GM12878 (cell line): Measurements from ENCODE around the gene ADAP1. TPM values are rescaled to one million over a fixed set of nuclear protein-coding genes. Genes with fewer than 3 reads are reported as not detected.

ENCODE experiments used
- ATAC-seq: fragments of 200-7000 bp; cut with Tn5 transposase; 3 replicates; pipeline ENCODE4 v1.9.1; 2020; ENCODE audit warnings: mild to moderate bottlenecking, moderate library complexity
- BruUV-seq: library from RNA; stranded (reverse); fragments of 400-500 nt; replicated peaks from 2 replicates; lab custom pipeline; 2021; lab: Mats Ljungman, UMichigan
- CTCF ChIA-PET: fragments of 300-600 bp; sonication (Branson Sonifier 250); formaldehyde crosslinking; extraction: SDS; loops from one replicate; lab custom pipeline; 2021; ENCODE audit warnings: inconsistent platforms; lab: Yijun Ruan, JAX
- POLR2A ChIA-PET: fragments of 350-600 bp; formaldehyde crosslinking; extraction: SDS; loops from one replicate; lab custom pipeline; 2021; ENCODE audit warnings: inconsistent platforms; lab: Charles Lee
- RAD21 ChIA-PET: fragments of 300-600 bp; sonication (Branson Sonifier 250); formaldehyde crosslinking; loops from one replicate; lab custom pipeline; 2023; ENCODE audit warnings: antibody characterized with exemption; ENCODE audit not compliant: unreplicated experiment; lab: Charles Lee
- SMC1A ChIA-PET: fragments of 300-600 bp; sonication (Branson Sonifier 250); formaldehyde crosslinking; loops from one replicate; lab custom pipeline; 2023; ENCODE audit not compliant: unreplicated experiment, uncharacterized antibody; lab: Charles Lee
- DNase-seq: peaks from one replicate; pipeline ENCODE4 v3.0.0-alpha.2; 2011; ENCODE audit warnings: low read depth, low spot score
- FAIRE-seq: peaks from 3 replicates; lab custom pipeline; 2011; peaks lifted over from hg19 to GRCh38; lab: Jason Lieb, UNC
- H2AFZ ChIP-seq: 2 replicates; pipeline ENCODE4 v1.6.0; 2011; ENCODE audit warnings: low read depth, low read length, control low read depth; ENCODE audit not compliant: control insufficient read depth
- H3K27ac ChIP-seq: 2 replicates; pipeline ENCODE4 v1.5.1; 2011; ENCODE audit warnings: control low read depth; ENCODE audit not compliant: control insufficient read depth, insufficient read depth
- H3K27me3 ChIP-seq, 2 experiments: replicated peaks in 1 of 2; 2 replicates each; pipeline versions ENCODE4 v1.6.0 to v1.6.1; 2011; ENCODE audit warnings: low read length in 1 of 2; ENCODE audit not compliant: control insufficient read depth in 2 of 2, insufficient read depth in 2 of 2
- H3K36me3 ChIP-seq, 2 experiments: 2 replicates each; pipeline ENCODE4 v1.5.1; 2011; ENCODE audit warnings: low read length in 1 of 2; ENCODE audit not compliant: control insufficient read depth in 2 of 2, insufficient read depth in 2 of 2
- H3K4me1 ChIP-seq: 2 replicates; pipeline ENCODE4 v1.6.1; 2011; ENCODE audit warnings: mild to moderate bottlenecking, low read length, moderate library complexity, mixed read lengths; ENCODE audit not compliant: control insufficient read depth, insufficient read depth
- H3K4me2 ChIP-seq: 2 replicates; pipeline ENCODE4 v1.6.0; 2011; ENCODE audit warnings: control low read depth; ENCODE audit not compliant: control insufficient read depth, insufficient read depth
- H3K4me3 ChIP-seq: fragments of 200-600 bp; sonication (generic); 2 replicates; pipeline ENCODE4 v1.5.1; 2016
- H3K79me2 ChIP-seq: 2 replicates; pipeline ENCODE4 v1.6.0; 2011; ENCODE audit warnings: low read length; ENCODE audit not compliant: control insufficient read depth, insufficient read depth
- H3K9ac ChIP-seq: 2 replicates; pipeline ENCODE4 v1.8.0; 2011; ENCODE audit warnings: low read length, control low read depth, mixed read lengths; ENCODE audit not compliant: control insufficient read depth, insufficient read depth
- H3K9me3 ChIP-seq: replicated peaks from 3 replicates; pipeline ENCODE4 v1.5.1; 2011; ENCODE audit warnings: mild to moderate bottlenecking, low read length; ENCODE audit not compliant: control insufficient read depth, insufficient read depth
- H4K20me1 ChIP-seq: 2 replicates; pipeline ENCODE4 v1.6.0; 2011; ENCODE audit not compliant: control insufficient read depth, insufficient read depth
- CBX3 ChIP-seq: fragments of 200-600 bp; sonication (generic); IDR thresholded peaks from 2 replicates; pipeline ENCODE4 v1.6.1; 2016; ENCODE audit warnings: low read depth, borderline replicate concordance
- E2F8 ChIP-seq: fragments of 450-650 bp; IDR thresholded peaks from 2 replicates; pipeline ENCODE4 v1.6.1; 2018; ENCODE audit warnings: mild to moderate bottlenecking, low read depth, moderate library complexity; ENCODE audit not compliant: partially characterized antibody
- EZH2 ChIP-seq: IDR thresholded peaks from 2 replicates; pipeline ENCODE4 v1.6.1; 2012; ENCODE audit warnings: low read depth, mild to moderate bottlenecking, control low read depth, inconsistent platforms, low read length, borderline replicate concordance; ENCODE audit not compliant: control insufficient read depth
- IRF3 ChIP-seq: fragments of 450-650 bp; IDR thresholded peaks from 2 replicates; pipeline ENCODE4 v1.6.1; 2014; ENCODE audit warnings: mild to moderate bottlenecking
- KLF5 ChIP-seq: fragments of 450-650 bp; IDR thresholded peaks from 2 replicates; pipeline ENCODE4 v1.6.1; 2014; ENCODE audit warnings: mild to moderate bottlenecking; ENCODE audit not compliant: partially characterized antibody
- NBN ChIP-seq: fragments of 450-650 bp; IDR thresholded peaks from 2 replicates; pipeline ENCODE4 v1.6.1; 2016
- NFYB ChIP-seq: IDR thresholded peaks from 2 replicates; pipeline ENCODE4 v1.6.1; 2011; ENCODE audit warnings: low read depth, mild to moderate bottlenecking, low read length, improper control_type of control experiment, moderate library complexity; ENCODE audit not compliant: insufficient read depth
- PML ChIP-seq: IDR thresholded peaks from 2 replicates; pipeline ENCODE4 v1.6.1; 2012; ENCODE audit warnings: low read length, inconsistent platforms
- POLR2A ChIP-seq: IDR thresholded peaks from 2 replicates; pipeline ENCODE4 v1.6.1; 2011; ENCODE audit warnings: low read depth, mild to moderate bottlenecking, low read length
- RUNX3 ChIP-seq: IDR thresholded peaks from 2 replicates; pipeline ENCODE4 v1.6.1; 2012; ENCODE audit warnings: low read length, inconsistent platforms
- WGBS: methylation state at CpG from one replicate; pipeline ENCODE4 v1.1.6; 2016; ENCODE audit warnings: low lambda C conversion rate; ENCODE audit not compliant: insufficient replicate concordance, insufficient coverage; ENCODE audit errors: missing lambda C conversion rate; 5-methylcytosine and 5-hydroxymethylcytosine counted together
- in situ Hi-C: fragments of 300-500 bp; cut with MboI; formaldehyde crosslinking; loops from 9 replicates; pipeline ENCODE4 v1.14.3; 2018; ENCODE audit warnings: mixed read lengths
- intact Hi-C: fragments of 100-400 bp; cut with micrococcal nuclease; formaldehyde crosslinking; loops from one replicate; pipeline ENCODE4 v1.14.2; 2022; ENCODE audit not compliant: unreplicated experiment
- polyA plus RNA-seq, 11 experiments: library from polyadenylated mRNA; depleted of rRNA in 4 of 11; unstranded in 6 of 11; stranded (reverse) in 5 of 11; fragments of >200 nt; fragmentation: Nextera tagmentation in 4 of 11; fragmentation: Illumina TruSeq in 1 of 11; extraction: Ambion mirVana in 4 of 11; extraction: Trizol in 1 of 11; gene quantifications; 1 replicate in 1 of 11; 2 replicates in 10 of 11; pipeline versions ENCODE4 v1.2.1 to v1.2.3, GENCODE V29; 2011 to 2016; ENCODE audit warnings: inconsistent platforms in 2 of 11, missing spikeins in 2 of 11, low read depth in 1 of 11
- total RNA-seq, 4 experiments: library from RNA; depleted of rRNA in 3 of 4; stranded (reverse); fragments of >200 nt in 3 of 4; fragmentation: Illumina TruSeq in 1 of 4; extraction: Trizol in 1 of 4; gene quantifications; 2 replicates each; pipeline versions ENCODE4 v1.2.1 to v1.2.3, GENCODE V29; 2013 to 2021

The ADAP1 gene
- total and polyA plus RNA-seq, 10 of the 15 experiments (the other 5 are each of a cell fraction or from before 2014, with no cell fraction given): 0.22 to 44.2 (median 22.0) TPM; not detected in 1

- ChIA-PET POLR2A (interaction anchor here (1.7 kb wide), 1 partner anchor 10 kb away, joined by 7 read pairs; no protein-coding TSS in a partner anchor), SMC1A (no interaction called here), RAD21 (interaction anchor here (1.0 to 1.4 kb wide), 2 partner anchors 10 to 11 kb away, joined by 3 to 5 read pairs; no protein-coding TSS in a partner anchor), CTCF (interaction anchor here (0.5 to 2.7 kb wide), 2 partner anchors 10 to 1375 kb away, joined by 3 to 22 read pairs; no protein-coding TSS in a partner anchor)
- no TSS peak for BruUV-seq
- Histone ChIP-seq H3K4me1 (no peaks in the 10 kb centered on the region), H3K4me2 (no peak overlapping the region), H3K79me2 (no peaks in the 10 kb centered on the region), H3K9me3 (no peaks in the 10 kb centered on the region; the same call in 2 of the 3 replicates), H4K20me1 (no peaks in the 10 kb centered on the region), H2AFZ (no peak overlapping the region), H3K27ac (no peak overlapping the region), H3K36me3 (no peaks in the 10 kb centered on the region), H3K4me3 (no peak overlapping the region), H3K27me3 (no peaks in the 10 kb centered on the region; a peak in 2 of 4 replicates), H3K9ac (no peak overlapping the region)
- no peak for FAIRE-seq
- DNase-seq: no peak
- no peak for ATAC-seq
- WGBS: 45% methylated on average over 10 of the region's 10 CpGs
- intact Hi-C loops: no loop called here
- TF ChIP-seq CBX3 (no peak), PML (no peak), IRF3 (no peak)
- in situ Hi-C loops: no loop called here
Measured at GRCh38 chr7:982511-983003, 28.1 kb upstream of the ADAP1 start.

- H3K4me1 ChIP-seq: no peaks in the 10 kb centered on the region
- H3K9ac ChIP-seq: no peak overlapping the region
- H3K27ac ChIP-seq: no peak overlapping the region
- ChIA-PET CTCF (interaction anchor here (2.7 kb wide), 1 partner anchor 11 kb away, joined by 22 read pairs; no protein-coding TSS in a partner anchor), SMC1A (no interaction called here), POLR2A (interaction anchor here (1.7 kb wide), 1 partner anchor 11 kb away, joined by 7 read pairs; no protein-coding TSS in a partner anchor), RAD21 (interaction anchor here (1.0 to 1.4 kb wide), 2 partner anchors 9 to 11 kb away, joined by 3 to 5 read pairs; no protein-coding TSS in a partner anchor)
- H3K36me3 ChIP-seq: no peaks in the 10 kb centered on the region
- no peaks in the 10 kb centered on the region for H3K79me2 ChIP-seq
- no peaks in the 10 kb centered on the region for H4K20me1 ChIP-seq
- no peak overlapping the region for H3K4me3 ChIP-seq
- in situ Hi-C loops (no loop called here), intact Hi-C loops (no loop called here)
- no peaks in the 10 kb centered on the region; the same call in 2 of the 3 replicates for H3K9me3 ChIP-seq
- ATAC-seq: no peak
- H3K4me2 ChIP-seq: no peak overlapping the region
- no peak for FAIRE-seq
- no peak overlapping the region for H2AFZ ChIP-seq
- no TSS peak for BruUV-seq
- H3K27me3 ChIP-seq: no peaks in the 10 kb centered on the region; a peak in 2 of 4 replicates
- DNase-seq: no peak
- 64% methylated on average over 19 of the region's 19 CpGs for WGBS
- TF ChIP-seq RUNX3 (no peak), EZH2 (no peak), POLR2A (no peak), NFYB (no peak), E2F8 (no peak), KLF5 (no peak), NBN (no peak)
Measured at GRCh38 chr7:981793-982510, 27.5 kb upstream of the ADAP1 start.
